SU-DHL-6 (cell line): Measurements from ENCODE around the gene AGTPBP1.

Experiments
- H2AFZ ChIP-seq: fragments of 200-600 bp; sonication (generic); 2 replicates; pipeline ENCODE4 v1.6.1; 2014; ENCODE audit warnings: low read depth, mild to moderate bottlenecking, moderate library complexity, mixed read lengths, antibody characterized with exemption, low read length; ENCODE audit not compliant: severe bottlenecking
- H3F3A ChIP-seq: fragments of 200-600 bp; shearing (Covaris generic); 2 replicates; pipeline ENCODE4 v1.6.0; 2016; ENCODE audit warnings: antibody characterized with exemption, mild to moderate bottlenecking; ENCODE audit not compliant: insufficient read depth
- H3K27ac ChIP-seq: fragments of 200-600 bp; sonication (generic); 2 replicates; pipeline ENCODE4 v1.5.1; 2016; ENCODE audit warnings: low read depth, mild to moderate bottlenecking, low read length, moderate library complexity, mixed read lengths
- H3K27me3 ChIP-seq: fragments of 200-600 bp; sonication (generic), shearing (Covaris generic); 2 replicates; pipeline ENCODE4 v1.6.0; 2014; ENCODE audit warnings: mild to moderate bottlenecking, low read length
- H3K36me3 ChIP-seq: fragments of 200-600 bp; sonication (generic); 2 replicates; pipeline ENCODE4 v1.6.1; 2014; ENCODE audit warnings: mild to moderate bottlenecking, low read length, mixed read lengths
- H3K4me2 ChIP-seq: fragments of 300-600, 200-600 bp; shearing (Covaris generic), sonication (generic); 2 replicates; pipeline ENCODE4 v1.6.0; 2014; ENCODE audit warnings: low read length, low read depth, mild to moderate bottlenecking; ENCODE audit not compliant: poor library complexity, severe bottlenecking
- H3K4me3 ChIP-seq: fragments of 200-600 bp; sonication (generic); 2 replicates; pipeline ENCODE4 v1.5.1; 2014; ENCODE audit warnings: antibody characterized with exemption, low read length, mild to moderate bottlenecking, mixed read lengths; ENCODE audit not compliant: insufficient read depth, poor library complexity, severe bottlenecking
- H3K79me2 ChIP-seq: fragments of 200-600 bp; sonication (generic); 2 replicates; pipeline ENCODE4 v1.6.1; 2014; ENCODE audit warnings: mild to moderate bottlenecking, low read length, moderate library complexity; ENCODE audit not compliant: insufficient read depth
- H3K9ac ChIP-seq: fragments of 200-600 bp; sonication (generic); 2 replicates; pipeline ENCODE4 v1.7.0; 2014; ENCODE audit warnings: mild to moderate bottlenecking, low read length
- H3K9me2 ChIP-seq: fragments of 200-600 bp; sonication (generic); replicated peaks from 2 replicates; pipeline ENCODE4 v1.6.1; 2014; ENCODE audit warnings: low read length; ENCODE audit not compliant: insufficient read depth
- H3K9me3 ChIP-seq: fragments of 200-600 bp; sonication (generic); 2 replicates; pipeline ENCODE4 v1.6.1; 2014; ENCODE audit warnings: low read length, mixed read lengths; ENCODE audit not compliant: insufficient read depth
- H4K20me1 ChIP-seq: fragments of 200-600 bp; sonication (generic); 2 replicates; pipeline ENCODE4 v1.6.1; 2014; ENCODE audit warnings: low read depth, mild to moderate bottlenecking, antibody characterized with exemption, low read length, moderate library complexity, mixed read lengths
- CTCF ChIP-seq: fragments of 200-600 bp; sonication (generic); IDR thresholded peaks from one replicate; pipeline ENCODE4 v1.5.1; 2017; ENCODE audit warnings: antibody characterized with exemption, mild to moderate bottlenecking, low read length, moderate library complexity; ENCODE audit not compliant: insufficient read depth, poor library complexity, severe bottlenecking
- EZH2phosphoT487 ChIP-seq: fragments of 200-600 bp; sonication (generic), shearing (Covaris generic); conservative IDR thresholded peaks from 2 replicates; pipeline ENCODE4 v1.6.1; 2018; ENCODE audit warnings: mild to moderate bottlenecking, antibody characterized with exemption, low read length, moderate library complexity, mixed read lengths

The AGTPBP1 gene

GRCh38 chr9:85639675-85640186 is 102.0 kb downstream of the AGTPBP1 start:
- Histone ChIP-seq H3K4me3 (no peak overlapping the region), H3K36me3 (no peaks in the 10 kb centered on the region), H3K27me3 (no peaks in the 10 kb centered on the region), H2AFZ (no peak overlapping the region), H3K4me2 (no peak overlapping the region), H3K79me2 (no peaks in the 10 kb centered on the region), H3K27ac (no peak overlapping the region), H3F3A (no peaks in the 10 kb centered on the region; the same call in 1 of the 2 replicates), H3K9me2 (no peaks in the 10 kb centered on the region), H3K9me3 (no peaks in the 10 kb centered on the region), H4K20me1 (no peaks in the 10 kb centered on the region), H3K9ac (no peak overlapping the region)
- no peak for TF ChIP-seq CTCF
- TF ChIP-seq EZH2phosphoT487: no peak

GRCh38 chr9:85631809-85632208 is 109.9 kb downstream of the AGTPBP1 start:
- Histone ChIP-seq H3K27me3 (no peaks in the 10 kb centered on the region), H3K36me3 (no peaks in the 10 kb centered on the region), H3K9me3 (no peaks in the 10 kb centered on the region), H3K79me2 (no peaks in the 10 kb centered on the region), H2AFZ (no peak overlapping the region), H3F3A (no peaks in the 10 kb centered on the region), H3K4me3 (no peak overlapping the region), H4K20me1 (no peaks in the 10 kb centered on the region), H3K9me2 (no peaks in the 10 kb centered on the region), H3K9ac (no peak overlapping the region), H3K4me2 (no peak overlapping the region), H3K27ac (no peak overlapping the region)
- TF ChIP-seq EZH2phosphoT487: no peak
- no peak for TF ChIP-seq CTCF

GRCh38 chr9:85630676-85631075 is 111.1 kb downstream of the AGTPBP1 start:
- Histone ChIP-seq H4K20me1 (no peaks in the 10 kb centered on the region), H3K79me2 (no peaks in the 10 kb centered on the region), H3K9ac (no peak overlapping the region), H3K4me2 (no peak overlapping the region), H3F3A (no peaks in the 10 kb centered on the region), H2AFZ (no peak overlapping the region), H3K9me2 (no peaks in the 10 kb centered on the region), H3K27ac (no peak overlapping the region), H3K9me3 (no peaks in the 10 kb centered on the region), H3K4me3 (no peak overlapping the region), H3K36me3 (no peaks in the 10 kb centered on the region), H3K27me3 (no peaks in the 10 kb centered on the region)
- TF ChIP-seq CTCF: no peak
- TF ChIP-seq EZH2phosphoT487: no peak
